K562 (cell line): ENCODE data around the gene SCAPER. TPM values are rescaled to one million over a fixed set of nuclear protein-coding genes. Genes with fewer than 3 reads are reported as not detected.

Experiments
- ADNP ChIP-seq: fragments of 200-800 bp; sonication (Bioruptor generic); IDR thresholded peaks from 2 replicates; pipeline ENCODE4 v1.6.1; 2016; ENCODE audit warnings: missing genetic modification characterization, missing compliant biosample characterization
- BRD9 ChIP-seq: fragments of 450-650 bp; IDR thresholded peaks from 2 replicates; pipeline ENCODE4 v1.6.1; 2018; ENCODE audit warnings: low read depth; ENCODE audit not compliant: partially characterized antibody
- C11orf30 ChIP-seq: fragments of 450-650 bp; IDR thresholded peaks from 2 replicates; pipeline ENCODE4 v1.6.1; 2016; ENCODE audit warnings: low read depth, mild to moderate bottlenecking
- CBX1 ChIP-seq: sonication (generic); IDR thresholded peaks from 2 replicates; pipeline ENCODE4 v1.6.1; 2016; ENCODE audit warnings: antibody characterized with exemption, low read depth, mild to moderate bottlenecking
- CCNT2 ChIP-seq: IDR thresholded peaks from 2 replicates; pipeline ENCODE4 v1.6.1; 2011; ENCODE audit warnings: borderline replicate concordance, low read depth, mild to moderate bottlenecking, moderate library complexity, mixed read lengths, low read length; ENCODE audit not compliant: insufficient read length; ENCODE audit errors: extremely low read depth
- CXXC5 ChIP-seq: fragments of 250-450 bp; sonication (Bioruptor Pico); IDR thresholded peaks from 2 replicates; pipeline ENCODE4 v1.8.0; 2022; ENCODE audit warnings: inconsistent platforms, mild to moderate bottlenecking, moderate library complexity
- EGR1 ChIP-seq: fragments of 450-650 bp; conservative IDR thresholded peaks from 2 replicates; pipeline ENCODE4 v1.6.1; 2017; ENCODE audit warnings: mild to moderate bottlenecking
- ESRRB ChIP-seq: fragments of 250-450 bp; sonication (Bioruptor Pico); IDR thresholded peaks from 2 replicates; pipeline ENCODE4 v1.5.0; 2020; ENCODE audit warnings: mild to moderate bottlenecking, moderate library complexity, borderline replicate concordance
- FOXK2 ChIP-seq, 2 experiments: fragments of 450-650 bp; IDR thresholded peaks in 1 of 2; conservative IDR thresholded peaks in 1 of 2; 2 replicates each; pipeline ENCODE4 v1.6.1; 2016; ENCODE audit warnings: low read depth in 2 of 2, mild to moderate bottlenecking in 1 of 2
- GTF3C2 ChIP-seq: IDR thresholded peaks from 3 replicates; pipeline ENCODE4 v1.6.1; 2011; ENCODE audit warnings: borderline replicate concordance, mild to moderate bottlenecking, moderate library complexity; ENCODE audit not compliant: insufficient read length; ENCODE audit errors: extremely low read depth
- ID3 ChIP-seq, 2 experiments: fragments of 250-450 bp in 1 of 2; fragments of 450-650 bp in 1 of 2; sonication (Bioruptor Pico) in 1 of 2; IDR thresholded peaks; 2 replicates each; pipeline versions ENCODE4 v1.6.1 to v1.8.0; 2016 to 2021; ENCODE audit warnings: mild to moderate bottlenecking in 2 of 2, moderate library complexity in 2 of 2, missing compliant biosample characterization in 1 of 2, missing genetic modification characterization in 1 of 2
- IRF2 ChIP-seq: sonication (generic); formaldehyde crosslinking; IDR thresholded peaks from 2 replicates; pipeline ENCODE4 v1.8.1; 2022; ENCODE audit warnings: mild to moderate bottlenecking, missing genetic modification reagents
- MEF2A ChIP-seq: IDR thresholded peaks from 2 replicates; pipeline ENCODE4 v1.6.1; 2011; ENCODE audit warnings: low read depth, mild to moderate bottlenecking, low read length, moderate library complexity; ENCODE audit not compliant: control insufficient read depth
- NFE2 ChIP-seq: IDR thresholded peaks from 2 replicates; pipeline ENCODE4 v1.6.1; 2014; ENCODE audit warnings: antibody characterized with exemption, low read depth
- NR3C1 ChIP-seq: sonication (generic); formaldehyde crosslinking; IDR thresholded peaks from 2 replicates; pipeline ENCODE4 v1.8.1; 2022; ENCODE audit warnings: missing genetic modification reagents
- PBX2 ChIP-seq, 2 experiments: IDR thresholded peaks in 1 of 2; conservative IDR thresholded peaks in 1 of 2; 2 replicates each; pipeline ENCODE4 v1.6.1; 2016; ENCODE audit warnings: low read depth in 2 of 2, mild to moderate bottlenecking in 1 of 2, missing compliant biosample characterization in 1 of 2, missing genetic modification characterization in 1 of 2, moderate library complexity in 1 of 2
- PML ChIP-seq: IDR thresholded peaks from 2 replicates; pipeline ENCODE4 v1.6.1; 2012; ENCODE audit warnings: low read length, inconsistent platforms
- POU5F1 ChIP-seq: fragments of 150-350 bp; IDR thresholded peaks from 2 replicates; pipeline ENCODE4 v1.6.1; 2014; ENCODE audit warnings: borderline replicate concordance, low read length, low read depth, mild to moderate bottlenecking; ENCODE audit not compliant: partially characterized antibody
- PURB ChIP-seq: sonication (generic); formaldehyde crosslinking; IDR thresholded peaks from 2 replicates; pipeline ENCODE4 v1.9.0; 2021; ENCODE audit warnings: low read depth, mild to moderate bottlenecking, missing genetic modification reagents
- RFX1 ChIP-seq: fragments of 450-650 bp; IDR thresholded peaks from 2 replicates; pipeline ENCODE4 v1.6.1; 2016; ENCODE audit warnings: mild to moderate bottlenecking, moderate library complexity
- SMARCA5 ChIP-seq: fragments of 450-650 bp; IDR thresholded peaks from 2 replicates; pipeline ENCODE4 v1.6.1; 2016
- STAT5A ChIP-seq: IDR thresholded peaks from 2 replicates; pipeline ENCODE4 v1.6.1; 2012; ENCODE audit warnings: low read length, inconsistent platforms, borderline replicate concordance
- polyA plus RNA-seq, 8 experiments: library from polyadenylated mRNA; depleted of rRNA in 4 of 8; stranded (reverse) in 5 of 8; unstranded in 3 of 8; fragments of >200 nt; fragmentation: Nextera tagmentation in 2 of 8; fragmentation: Illumina TruSeq in 1 of 8; extraction: Ambion mirVana in 2 of 8; extraction: Trizol in 1 of 8; gene quantifications; 2 replicates each; pipeline versions ENCODE4 v1.2.1 to v1.2.3, GENCODE V29; 2011 to 2014; ENCODE audit warnings: inconsistent platforms in 1 of 8, missing spikeins in 1 of 8
- total RNA-seq, 7 experiments: library from RNA; depleted of rRNA in 6 of 7; stranded (reverse); fragments of >200 nt in 6 of 7; fragmentation: Illumina TruSeq in 2 of 7; extraction: Trizol in 2 of 7; gene quantifications; 2 replicates each; pipeline versions ENCODE4 v1.2.1 to v1.2.3, GENCODE V29; 2011 to 2021; ENCODE audit warnings: low replicate concordance in 1 of 7
- TF ChIP-seq, protein P1 (sequence below): fragments of 450-650 bp; IDR thresholded peaks from 2 replicates; pipeline ENCODE4 v1.6.1; 2016; ENCODE audit warnings: low read depth, mild to moderate bottlenecking, moderate library complexity

Gene SCAPER
- total and polyA plus RNA-seq, 9 of the 15 experiments (the other 6 are each of a cell fraction or from before 2014, with no cell fraction given), result 1.3 to 5.7 (median 3.2) TPM

- TF ChIP-seq GTF3C2 (no peak), ESRRB (CRISPR knock-in tag) (no peak), FOXK2 (conservative IDR thresholded peaks at IDR 0.05 in 1 of 2, IDR thresholded peaks at IDR 0.05 in 1 of 2; ENCODE audit: low read depth in 2 of 2) (0 out of 4 replicates have a peak, but pooled peaks of 1 of the 2 experiments have one; percentile 31), STAT5A (no peak), POU5F1 (no peak), PBX2 (CRISPR knock-in tag; IDR thresholded peaks at IDR 0.05; ENCODE audit: low read depth) (no peak), PBX2 (tag; conservative IDR thresholded peaks at IDR 0.05; ENCODE audit: low read depth) (no peak), IRF2 (CRISPR knock-in tag) (no peak), MEF2A (no peak), CCNT2 (no peak), RFX1 (no peak), C11orf30 (peak; percentile 94), BRD9 (no peak), ID3 (CRISPR knock-in tag; IDR thresholded peaks at IDR 0.05) (no peak), ID3 (tag; IDR thresholded peaks at IDR 0.05) (no peak), CBX1 (no peak), NFE2 (peak; percentile 89), CXXC5 (CRISPR knock-in tag) (no peak), PURB (no peak), ADNP (tag) (no peak), SMARCA5 (no peak), EGR1 (no peak), PML (no peak), NR3C1 (CRISPR knock-in tag) (no peak)
- TF ChIP-seq, protein P1, sequence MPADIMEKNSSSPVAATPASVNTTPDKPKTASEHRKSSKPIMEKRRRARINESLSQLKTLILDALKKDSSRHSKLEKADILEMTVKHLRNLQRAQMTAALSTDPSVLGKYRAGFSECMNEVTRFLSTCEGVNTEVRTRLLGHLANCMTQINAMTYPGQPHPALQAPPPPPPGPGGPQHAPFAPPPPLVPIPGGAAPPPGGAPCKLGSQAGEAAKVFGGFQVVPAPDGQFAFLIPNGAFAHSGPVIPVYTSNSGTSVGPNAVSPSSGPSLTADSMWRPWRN, result no peak
Measured at GRCh38 chr15:76320012-76320411, 585.1 kb downstream of the SCAPER start (continued).
